Measurements from ENCODE around the gene BACH2. TPM values are rescaled to one million over a fixed set of nuclear protein-coding genes. Genes with fewer than 3 reads are reported as not detected.

BACH2 gene
- total and polyA plus RNA-seq, 10 of the 15 experiments (the other 5 are each of a cell fraction or from before 2014, with no cell fraction given), result 0.03 to 0.28 (median 0.04) TPM; not detected in 3

DNA sequence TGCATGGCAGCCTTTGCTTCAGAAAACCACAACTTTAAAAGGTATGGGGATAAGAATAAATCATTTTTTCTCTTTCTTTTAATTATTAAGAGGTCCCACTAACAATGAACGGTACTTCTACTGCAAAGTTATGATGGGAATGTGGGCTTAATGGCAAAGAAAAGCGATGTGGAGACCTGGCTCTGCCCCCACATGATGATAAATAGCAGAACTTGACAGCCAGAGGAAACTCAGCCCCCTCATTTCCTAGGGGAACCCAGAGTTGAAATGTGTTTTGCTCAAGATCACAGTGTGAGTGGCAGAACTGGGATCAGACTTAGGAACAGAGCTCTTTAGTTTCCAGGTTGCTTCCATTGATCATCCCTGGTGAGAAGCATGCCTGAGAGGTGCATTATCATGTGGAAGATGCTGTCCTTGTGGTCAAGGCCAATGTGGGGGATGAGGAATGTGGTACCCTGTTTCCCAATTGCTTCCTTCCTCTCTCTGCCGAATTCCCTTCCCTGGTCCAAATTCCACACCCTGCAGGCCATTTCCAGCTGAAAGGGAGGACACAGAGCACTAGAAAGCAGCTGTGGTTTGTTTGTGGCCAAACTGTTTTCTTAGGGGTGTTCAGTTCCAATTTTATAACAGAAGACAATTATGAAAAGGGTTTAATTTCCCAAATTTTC lies 66.0 kb downstream of the BACH2 start:
- no peaks in the 10 kb centered on the region for H3K4me1 ChIP-seq (ENCODE audit: control insufficient read depth, insufficient read depth, low read length)
- H3K4me3 ChIP-seq, result no peak overlapping the region
- no peaks in the 10 kb centered on the region for H3K9me3 ChIP-seq (replicated peaks; ENCODE audit: control insufficient read depth, insufficient read depth, low read length)
- SMC1A ChIA-PET (ENCODE audit: uncharacterized antibody, unreplicated experiment), result no interaction called here
- H4K20me1 ChIP-seq (ENCODE audit: control insufficient read depth, insufficient read depth), result no peaks in the 10 kb centered on the region
- no peak for ATAC-seq
- no peak for DNase-seq (ENCODE audit: low read depth, low spot score)
- RAD21 ChIA-PET (ENCODE audit: unreplicated experiment), result no interaction called here
- H3K36me3 ChIP-seq (ENCODE audit: control insufficient read depth in 2 of 2, insufficient read depth in 2 of 2, low read length in 1 of 2), result no peaks in the 10 kb centered on the region
- peaks cover 0 to 3% of the 10 kb centered on the region in 2 experiments; a peak in 1 of 4 replicates for H3K27me3 ChIP-seq (replicated peaks in 1 of 2; ENCODE audit: control insufficient read depth in 2 of 2, insufficient read depth in 2 of 2, low read length in 1 of 2)
- H3K79me2 ChIP-seq (ENCODE audit: control insufficient read depth, insufficient read depth, low read length), result no peaks in the 10 kb centered on the region
- H2AFZ ChIP-seq (ENCODE audit: control insufficient read depth, low read depth, low read length), result no peak overlapping the region
- no peak overlapping the region for H3K27ac ChIP-seq (ENCODE audit: control insufficient read depth, insufficient read depth)
- no peak for FAIRE-seq
- POLR2A ChIA-PET, result no interaction called here
- no peak for TF ChIP-seq ESRRA (IDR thresholded peaks at IDR 0.05; ENCODE audit: low read length)
- no TSS peak for BruUV-seq (replicated peaks)
- intact Hi-C loops (cut with micrococcal nuclease; ENCODE audit: unreplicated experiment) (no loop called here), in situ Hi-C loops (cut with MboI) (no loop called here)
- CTCF ChIA-PET, result no interaction called here
- 0% methylated on average over 3 of the region's 3 CpGs for WGBS (ENCODE audit: insufficient coverage, insufficient replicate concordance, low lambda C conversion rate, missing lambda C conversion rate)
- H3K4me2 ChIP-seq (ENCODE audit: control insufficient read depth, insufficient read depth), result no peak overlapping the region
- H3K9ac ChIP-seq (ENCODE audit: control insufficient read depth, insufficient read depth, low read length), result no peak overlapping the region

- RAD21 ChIA-PET (ENCODE audit: unreplicated experiment), result no interaction called here
- intact Hi-C loops (cut with micrococcal nuclease; ENCODE audit: unreplicated experiment), result no loop called here
- Histone ChIP-seq H3K79me2 (ENCODE audit: control insufficient read depth, insufficient read depth, low read length) (no peaks in the 10 kb centered on the region), H3K4me2 (ENCODE audit: control insufficient read depth, insufficient read depth) (no peak overlapping the region), H3K4me1 (ENCODE audit: control insufficient read depth, insufficient read depth, low read length) (no peaks in the 10 kb centered on the region), H3K36me3 (ENCODE audit: control insufficient read depth in 2 of 2, insufficient read depth in 2 of 2, low read length in 1 of 2) (no peaks in the 10 kb centered on the region), H3K9ac (ENCODE audit: control insufficient read depth, insufficient read depth, low read length) (no peak overlapping the region), H2AFZ (ENCODE audit: control insufficient read depth, low read depth, low read length) (no peak overlapping the region), H4K20me1 (ENCODE audit: control insufficient read depth, insufficient read depth) (no peaks in the 10 kb centered on the region), H3K27me3 (replicated peaks in 1 of 2; ENCODE audit: control insufficient read depth in 2 of 2, insufficient read depth in 2 of 2, low read length in 1 of 2) (peaks cover 0 to 3% of the 10 kb centered on the region in 2 experiments; a peak in 2 of 4 replicates), H3K9me3 (replicated peaks; ENCODE audit: control insufficient read depth, insufficient read depth, low read length) (no peaks in the 10 kb centered on the region), H3K27ac (ENCODE audit: control insufficient read depth, insufficient read depth) (no peak overlapping the region), H3K4me3 (no peak overlapping the region)
- CTCF ChIA-PET, result interaction anchor here (0.6 kb wide), 1 partner anchor 401 kb away, joined by 3 read pairs; no protein-coding TSS in a partner anchor
- POLR2A ChIA-PET, result no interaction called here
- SMC1A ChIA-PET (ENCODE audit: uncharacterized antibody, unreplicated experiment), result no interaction called here
- in situ Hi-C loops (cut with MboI), result no loop called here
- no TSS peak for BruUV-seq (replicated peaks)
- no peak for ATAC-seq
- no peak for DNase-seq (ENCODE audit: low read depth, low spot score)
- FAIRE-seq, result no peak
- WGBS (ENCODE audit: insufficient coverage, insufficient replicate concordance, low lambda C conversion rate, missing lambda C conversion rate), result 66% methylated on average over 7 of the region's 10 CpGs
- TF ChIP-seq NFYB (IDR thresholded peaks at IDR 0.05; ENCODE audit: insufficient read depth, low read depth, low read length) (no peak), POLR2AphosphoS2 (IDR thresholded peaks at IDR 0.05; ENCODE audit: low read depth, low read length) (no peak), RFX5 (IDR thresholded peaks at IDR 0.05; ENCODE audit: low read depth, low read length) (no peak), ZSCAN29 (IDR thresholded peaks at IDR 0.05) (no peak), IKZF2 (IDR thresholded peaks at IDR 0.05) (no peak), SREBF1 (IDR thresholded peaks at IDR 0.05; ENCODE audit: low read length) (no peak), SIN3A (IDR thresholded peaks at IDR 0.05; ENCODE audit: low read depth, low read length) (no peak), SKIL (IDR thresholded peaks at IDR 0.05; ENCODE audit: low read depth, poor library complexity, severe bottlenecking) (no peak), MYC (IDR thresholded peaks at IDR 0.05; ENCODE audit: insufficient read depth, insufficient read length, insufficient replicate concordance, low read length, severe bottlenecking) (no peak), RAD51 (IDR thresholded peaks at IDR 0.05) (no peak), ZNF274 (IDR thresholded peaks at IDR 0.05; ENCODE audit: insufficient read depth, insufficient read length) (no peak), KDM1A (IDR thresholded peaks at IDR 0.05; ENCODE audit: borderline replicate concordance) (no peak), NFIC (IDR thresholded peaks at IDR 0.05; ENCODE audit: low read depth, low read length) (no peak), SIX5 (IDR thresholded peaks at IDR 0.05; ENCODE audit: low read depth, low read length, severe bottlenecking) (no peak)
These were observed 67.2 kb downstream of the BACH2 start for GRCh38 chr6:90229331-90230010.
